NCI-H146 treated with DMSO at 0.1 percent for 48 hours (cell line): ENCODE results near the gene RNF223.
"Not testable (repeated sequence)": the region's sequence is repeated elsewhere in the genome, so short reads cannot be mapped to it uniquely, and the experiment has no call there.

Experiments used
- DNase-seq: peaks from one replicate; lab custom pipeline; 2025; ENCODE audit not compliant: unreplicated experiment; lab: John Stamatoyannopoulos, UW

The RNF223 gene

DNA sequence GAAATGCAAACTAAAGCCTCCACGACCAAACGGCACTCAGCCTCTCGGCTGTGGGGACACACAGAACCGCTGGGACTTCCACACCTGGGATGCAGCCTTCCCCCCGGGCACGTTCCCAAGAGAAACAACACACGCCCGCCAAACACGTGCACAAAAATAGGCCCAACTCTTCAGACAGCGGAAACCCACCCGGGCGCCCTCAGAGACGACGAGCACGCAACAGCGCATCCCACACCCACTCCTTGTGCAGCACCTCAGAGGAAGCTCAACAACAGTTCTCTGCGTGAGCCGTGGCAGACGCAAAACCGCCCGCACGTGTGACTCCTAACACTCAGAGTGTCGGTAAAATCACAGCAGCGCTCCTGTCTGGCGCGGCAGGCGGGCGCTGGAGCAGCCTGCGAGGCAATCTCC, 36.5 kb upstream of the RNF223 start:
- no peak for DNase-seq

- DNase-seq: no peak
These were observed 35.6 kb upstream of the RNF223 start for GRCh38 chr1:1109743-1110142.

- DNase-seq: no peak
These were observed 32.6 kb upstream of the RNF223 start for GRCh38 chr1:1106510-1107221.

- DNase-seq: not testable (repeated sequence)
These were observed 30.0 kb upstream of the RNF223 start for GRCh38 chr1:1104152-1104551.

GRCh38 chr1:1101503-1101902, 27.4 kb upstream of the RNF223 start:
- no peak for DNase-seq

GRCh38 chr1:1100296-1100695, 26.2 kb upstream of the RNF223 start:
- no peak for DNase-seq

GRCh38 chr1:1099506-1100183, 25.5 kb upstream of the RNF223 start:
- DNase-seq: no peak

- DNase-seq: no peak
These were observed 24.7 kb upstream of the RNF223 start for GRCh38 chr1:1098681-1099421.

DNA sequence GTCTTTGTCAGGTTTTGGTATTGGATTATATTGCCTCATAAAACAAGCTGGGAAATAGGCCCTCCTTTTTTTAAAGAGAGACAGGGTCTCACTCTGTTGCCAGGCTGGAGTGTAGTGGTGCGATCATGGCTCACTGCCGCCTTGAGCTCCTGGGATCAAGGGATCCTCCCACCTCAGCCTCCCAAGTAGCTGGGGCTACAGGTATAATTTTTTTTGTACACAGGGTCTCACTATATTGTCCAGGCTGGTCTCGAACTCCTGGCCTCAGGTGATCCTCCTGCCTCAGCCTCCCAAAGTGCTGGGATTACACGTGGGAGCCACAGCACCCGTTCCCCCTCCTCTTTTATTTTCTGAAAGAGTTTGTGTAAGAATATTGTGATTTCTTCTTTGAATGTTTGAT, 22.0 kb upstream of the RNF223 start:
- not testable (repeated sequence) for DNase-seq

- no peak for DNase-seq
These were observed 20.9 kb upstream of the RNF223 start for GRCh38 chr1:1094981-1095380.

- DNase-seq: no peak
These were observed 19.5 kb upstream of the RNF223 start for GRCh38 chr1:1093610-1093943.

GRCh38 chr1:1092894-1093609, 18.9 kb upstream of the RNF223 start:
- no peak for DNase-seq

DNA sequence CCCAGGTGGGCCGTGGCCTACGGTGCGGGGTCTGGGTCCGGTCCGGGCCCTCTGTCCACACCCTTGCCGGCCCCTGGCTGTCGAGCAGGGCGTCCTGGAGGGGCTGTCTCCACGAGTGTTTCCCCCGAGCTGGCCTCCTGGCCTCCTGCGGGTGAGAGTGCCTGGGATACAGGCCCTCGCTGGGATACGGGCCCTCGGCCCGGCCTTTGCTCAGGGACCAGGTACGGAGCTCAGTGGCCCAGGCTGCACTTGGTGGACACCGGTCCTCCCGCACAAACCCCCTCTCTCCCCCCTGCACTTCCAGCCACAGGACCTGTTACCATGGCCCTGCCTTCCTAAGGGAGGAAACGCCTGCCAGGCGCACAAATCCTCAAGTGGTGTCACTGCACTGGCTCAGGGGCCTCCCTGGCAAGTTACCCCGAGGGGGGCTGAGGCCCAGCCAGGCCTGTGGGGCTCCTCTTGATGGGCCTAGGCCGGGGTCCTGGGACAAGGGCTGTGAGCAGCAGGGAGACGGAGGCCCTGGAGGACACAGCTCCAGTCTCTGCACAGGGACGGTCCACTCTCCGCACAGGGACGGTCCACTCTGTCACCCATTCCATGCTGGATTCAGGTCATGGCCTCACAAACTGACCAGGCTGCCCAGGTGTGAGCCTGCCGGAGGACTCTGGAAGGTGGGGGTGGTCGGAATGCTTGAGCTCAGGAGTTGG, 18.2 kb upstream of the RNF223 start:
- DNase-seq: no peak

DNA sequence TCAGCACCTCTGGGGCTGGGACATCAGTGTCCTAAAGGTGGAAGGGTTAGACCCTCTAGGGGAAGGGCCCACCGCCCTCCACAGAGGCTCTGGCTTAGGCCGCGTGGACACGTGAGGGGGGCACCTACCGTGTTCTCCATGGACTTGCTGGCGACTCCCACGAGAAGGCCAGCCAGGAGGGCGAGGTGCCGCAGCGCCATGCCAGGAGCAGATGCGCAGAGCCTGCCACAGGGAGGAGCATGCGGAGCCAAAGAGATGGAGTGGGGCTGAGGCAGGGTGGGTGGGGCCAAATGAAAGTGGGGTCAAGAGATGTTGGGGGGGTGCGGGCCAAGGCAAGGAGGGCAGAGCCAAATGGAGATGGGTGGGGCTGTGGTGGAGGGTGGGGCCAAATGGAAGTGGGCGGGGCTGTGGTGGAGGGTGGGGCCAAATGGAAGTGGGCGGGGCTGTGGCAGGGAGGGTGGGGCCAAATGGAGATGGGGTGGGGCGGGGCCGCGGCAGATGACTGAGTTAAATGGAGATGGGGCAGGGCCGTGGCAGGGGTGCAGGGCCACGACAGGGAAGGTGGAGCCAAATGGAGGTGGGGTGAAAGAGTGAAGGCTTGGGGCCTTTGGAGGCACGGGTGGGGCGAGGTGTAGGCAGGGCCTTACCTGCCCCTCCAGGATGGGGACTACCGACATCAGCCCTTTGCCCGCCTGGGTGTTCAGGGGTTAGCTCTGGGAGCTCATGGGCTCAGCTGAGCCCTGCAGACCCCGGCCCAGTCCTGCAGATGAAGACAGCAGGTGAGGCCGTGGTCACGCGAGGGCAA, 17.4 kb upstream of the RNF223 start:
- DNase-seq: no peak

- no peak for DNase-seq
These were observed 16.6 kb upstream of the RNF223 start for GRCh38 chr1:1090424-1091343.

- no peak for DNase-seq
These were observed 15.8 kb upstream of the RNF223 start for GRCh38 chr1:1089731-1090423.

DNA sequence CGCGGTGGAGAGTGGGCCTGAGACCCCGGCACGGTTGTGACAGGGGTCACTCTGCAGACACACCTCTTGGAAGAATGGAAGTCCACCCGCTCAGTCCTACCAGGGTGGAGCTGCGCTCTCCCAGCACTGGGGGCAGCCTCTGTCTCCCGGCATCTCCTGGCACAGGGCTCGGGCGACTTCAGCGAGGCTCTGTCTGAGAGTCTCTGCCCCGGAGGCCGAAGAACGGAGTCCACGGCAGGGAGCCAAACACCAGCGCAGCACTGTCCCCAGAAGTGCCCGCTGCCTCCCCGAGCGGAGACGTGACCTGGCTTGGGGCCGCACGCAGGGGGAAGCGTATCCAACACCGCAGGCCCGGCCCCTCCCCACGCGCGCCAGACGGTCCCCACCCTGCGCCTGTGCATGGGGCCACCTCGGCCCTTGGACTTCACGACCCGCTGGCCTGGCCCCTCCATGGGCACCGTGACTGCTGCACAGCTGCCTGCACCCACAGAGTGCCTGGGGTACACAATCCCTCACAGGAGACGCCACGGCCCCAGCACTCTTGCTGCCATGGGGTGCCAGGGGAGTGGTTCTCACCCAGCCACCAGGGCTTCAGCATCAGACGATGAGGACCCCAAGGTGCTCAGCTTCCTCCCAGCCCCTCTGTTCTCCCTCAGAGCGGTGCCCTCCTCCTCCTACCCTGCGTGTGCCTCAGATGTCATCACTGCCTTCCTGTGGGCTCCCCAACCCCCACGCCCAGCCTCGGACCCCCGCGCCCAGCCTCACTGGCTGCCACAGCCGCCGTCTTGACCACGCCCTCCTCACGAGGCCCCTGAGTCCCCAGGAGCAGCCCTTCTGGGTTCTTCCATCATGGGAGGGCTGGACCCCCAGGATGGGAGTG, 14.9 kb upstream of the RNF223 start:
- DNase-seq: no peak
